Gastroesophageal sphincter (tissue), 3 donors: ENCODE results near the gene TNNT2.

Experiments used
- EP300 ChIP-seq: sonication (generic); formaldehyde crosslinking; IDR thresholded peaks from one replicate; pipeline ENCODE4 v1.6.1; 2017; ENCODE audit warnings: antibody characterized with exemption, mild to moderate bottlenecking
- POLR2A ChIP-seq, 2 donors: fragments of 450-650 bp; IDR thresholded peaks; one replicate each; pipeline ENCODE4 v1.6.1; 2017; ENCODE audit warnings: antibody characterized with exemption in 2 of 2, mild to moderate bottlenecking in 2 of 2, moderate library complexity in 1 of 2
- POLR2AphosphoS5 ChIP-seq: sonication (generic); formaldehyde crosslinking; IDR thresholded peaks from one replicate; pipeline ENCODE4 v1.6.1; 2017; ENCODE audit warnings: antibody characterized with exemption
- TF ChIP-seq, protein P1 (sequence below), 4 experiments: fragments of 200-600 bp in 2 of 4; fragments of 450-650 bp in 2 of 4; sonication (generic) in 1 of 4; IDR thresholded peaks; one replicate each; pipeline ENCODE4 v1.5.1; 2017 to 2019; ENCODE audit warnings: antibody characterized with exemption in 4 of 4, mild to moderate bottlenecking in 2 of 4, moderate library complexity in 2 of 4

DNA sequence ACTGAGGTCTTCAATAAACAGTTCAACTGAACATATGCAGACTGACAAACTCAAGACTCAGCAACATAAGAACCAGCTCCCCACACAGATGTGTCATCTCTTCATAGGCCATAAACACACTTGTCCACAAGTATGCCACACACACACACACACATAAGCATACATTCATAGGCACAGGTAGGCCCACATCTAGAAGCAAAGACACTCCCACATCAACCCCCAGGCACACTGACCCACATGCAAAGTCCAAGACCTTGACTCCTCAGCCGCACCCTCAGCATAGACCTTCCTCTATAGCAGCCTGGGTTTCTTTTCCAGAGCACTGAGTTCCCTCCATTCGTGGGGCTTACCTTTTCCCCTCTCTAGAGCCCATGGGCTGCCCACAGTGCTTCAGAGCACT, 20.2 kb upstream of the TNNT2 start:
- no peak for TF ChIP-seq POLR2A (IDR thresholded peaks at IDR 0.05)
- TF ChIP-seq, protein P1, sequence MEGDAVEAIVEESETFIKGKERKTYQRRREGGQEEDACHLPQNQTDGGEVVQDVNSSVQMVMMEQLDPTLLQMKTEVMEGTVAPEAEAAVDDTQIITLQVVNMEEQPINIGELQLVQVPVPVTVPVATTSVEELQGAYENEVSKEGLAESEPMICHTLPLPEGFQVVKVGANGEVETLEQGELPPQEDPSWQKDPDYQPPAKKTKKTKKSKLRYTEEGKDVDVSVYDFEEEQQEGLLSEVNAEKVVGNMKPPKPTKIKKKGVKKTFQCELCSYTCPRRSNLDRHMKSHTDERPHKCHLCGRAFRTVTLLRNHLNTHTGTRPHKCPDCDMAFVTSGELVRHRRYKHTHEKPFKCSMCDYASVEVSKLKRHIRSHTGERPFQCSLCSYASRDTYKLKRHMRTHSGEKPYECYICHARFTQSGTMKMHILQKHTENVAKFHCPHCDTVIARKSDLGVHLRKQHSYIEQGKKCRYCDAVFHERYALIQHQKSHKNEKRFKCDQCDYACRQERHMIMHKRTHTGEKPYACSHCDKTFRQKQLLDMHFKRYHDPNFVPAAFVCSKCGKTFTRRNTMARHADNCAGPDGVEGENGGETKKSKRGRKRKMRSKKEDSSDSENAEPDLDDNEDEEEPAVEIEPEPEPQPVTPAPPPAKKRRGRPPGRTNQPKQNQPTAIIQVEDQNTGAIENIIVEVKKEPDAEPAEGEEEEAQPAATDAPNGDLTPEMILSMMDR (IDR thresholded peaks at IDR 0.05): no peak
- no peak for TF ChIP-seq EP300
- TF ChIP-seq POLR2AphosphoS5: no peak
